Lower leg skin (tissue), 4 donors: ENCODE results near the gene HDAC1. TPM values are rescaled to one million over a fixed set of nuclear protein-coding genes. Genes with fewer than 3 reads are reported as not detected.
A peak's percentile ranks its signal among the peaks of the same experiment; 100 is the strongest.

Experiments
- DNase-seq, 2 donors: peaks; one replicate each; pipeline ENCODE4 v3.0.0-alpha.2; 2019; ENCODE audit warnings: low spot score in 2 of 2
- H3K4me3 ChIP-seq: fragments of 200-600 bp; sonication (generic); 2 replicates; pipeline ENCODE4 v1.5.1; 2017; ENCODE audit warnings: mild to moderate bottlenecking, low read depth; ENCODE audit not compliant: poor library complexity, severe bottlenecking
- POLR2A ChIP-seq, 2 donors: fragments of 450-650 bp; IDR thresholded peaks; one replicate each; pipeline ENCODE4 v1.6.1; 2016 to 2017; ENCODE audit warnings: antibody characterized with exemption in 2 of 2, mild to moderate bottlenecking in 1 of 2, moderate library complexity in 1 of 2
- WGBS, 2 donors: methylation state at CpG; one replicate each; pipeline ENCODE4 v1.1.5; 2018; 5-methylcytosine and 5-hydroxymethylcytosine counted together
- intact Hi-C: fragments of 100-400 bp; cut with DNase I; formaldehyde crosslinking; loops from one replicate; pipeline ENCODE4 v1.15.0; 2023; ENCODE audit warnings: low total_unique reads
- total RNA-seq, 4 donors: library from RNA; depleted of rRNA; stranded (reverse); fragments of >200 nt; gene quantifications; one replicate each; pipeline ENCODE4 v1.1.0, GENCODE V29; 2016
- TF ChIP-seq, protein P1 (sequence below), 3 donors: fragments of 450-650 bp; IDR thresholded peaks; one replicate each; pipeline ENCODE4 v1.5.1; 2016; ENCODE audit warnings: antibody characterized with exemption in 3 of 3, mild to moderate bottlenecking in 3 of 3, moderate library complexity in 2 of 3

The HDAC1 gene
- total RNA-seq, 4 donors from 2014 or later = 45.7 to 53.9 (median 47.9) TPM

DNA sequence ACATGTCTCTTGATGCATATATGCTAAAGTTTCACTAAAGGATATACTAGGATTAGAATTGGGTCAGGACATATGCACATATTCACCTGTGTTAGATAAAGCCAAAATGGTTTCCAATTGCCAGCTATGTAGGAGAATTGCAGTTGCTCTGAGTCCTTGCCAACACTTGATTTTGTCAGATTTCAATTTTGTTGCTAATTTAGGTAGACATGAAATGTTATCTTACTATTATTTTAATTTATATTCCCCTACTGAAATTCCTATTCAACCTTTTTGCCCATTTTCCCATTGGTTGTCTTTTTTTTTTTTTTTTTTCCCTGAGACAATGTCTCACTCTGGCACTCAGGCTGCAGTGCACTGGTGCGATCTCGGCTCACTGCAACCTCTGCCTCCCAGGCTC lies 13.4 kb downstream of the HDAC1 start:
- WGBS, 2 donors = 95 to 96% methylated on average over 2 of the region's 2 CpGs

DNA sequence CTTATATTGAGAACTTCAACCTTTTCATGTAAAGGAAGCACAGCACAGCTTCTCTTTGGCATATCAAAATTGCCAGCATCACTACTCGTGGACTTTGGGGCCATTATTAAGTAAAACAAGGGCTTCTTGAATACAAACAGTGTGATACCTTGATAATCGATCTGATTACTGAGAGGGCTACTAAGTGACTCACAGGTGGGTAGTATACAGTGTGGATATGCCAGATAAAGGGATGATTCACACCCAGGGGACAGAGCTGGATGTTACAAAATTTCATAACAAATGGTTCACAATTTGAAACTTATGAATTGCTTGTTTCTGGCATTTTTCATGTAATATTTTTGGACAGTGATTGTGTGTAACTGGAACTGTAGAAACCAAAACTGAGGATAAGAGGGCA lies 15.4 kb downstream of the HDAC1 start:
- TF ChIP-seq, protein P1, sequence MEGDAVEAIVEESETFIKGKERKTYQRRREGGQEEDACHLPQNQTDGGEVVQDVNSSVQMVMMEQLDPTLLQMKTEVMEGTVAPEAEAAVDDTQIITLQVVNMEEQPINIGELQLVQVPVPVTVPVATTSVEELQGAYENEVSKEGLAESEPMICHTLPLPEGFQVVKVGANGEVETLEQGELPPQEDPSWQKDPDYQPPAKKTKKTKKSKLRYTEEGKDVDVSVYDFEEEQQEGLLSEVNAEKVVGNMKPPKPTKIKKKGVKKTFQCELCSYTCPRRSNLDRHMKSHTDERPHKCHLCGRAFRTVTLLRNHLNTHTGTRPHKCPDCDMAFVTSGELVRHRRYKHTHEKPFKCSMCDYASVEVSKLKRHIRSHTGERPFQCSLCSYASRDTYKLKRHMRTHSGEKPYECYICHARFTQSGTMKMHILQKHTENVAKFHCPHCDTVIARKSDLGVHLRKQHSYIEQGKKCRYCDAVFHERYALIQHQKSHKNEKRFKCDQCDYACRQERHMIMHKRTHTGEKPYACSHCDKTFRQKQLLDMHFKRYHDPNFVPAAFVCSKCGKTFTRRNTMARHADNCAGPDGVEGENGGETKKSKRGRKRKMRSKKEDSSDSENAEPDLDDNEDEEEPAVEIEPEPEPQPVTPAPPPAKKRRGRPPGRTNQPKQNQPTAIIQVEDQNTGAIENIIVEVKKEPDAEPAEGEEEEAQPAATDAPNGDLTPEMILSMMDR (IDR thresholded peaks at IDR 0.05) = no peak
- TF ChIP-seq POLR2A (IDR thresholded peaks at IDR 0.05) = no peak
- no peak for DNase-seq
- 70 to 83% methylated on average over 2 of the region's 2 CpGs for WGBS, 2 donors
- intact Hi-C loops = no loop called here
- no peak overlapping the region for H3K4me3 ChIP-seq

More for the DNA sequence above, 13.4 kb downstream of the HDAC1 start:
- TF ChIP-seq POLR2A (IDR thresholded peaks at IDR 0.05) = no peak
- TF ChIP-seq, protein P1 (IDR thresholded peaks at IDR 0.05) = no peak
- no peak overlapping the region for H3K4me3 ChIP-seq
- DNase-seq = no peak
- intact Hi-C loops = no loop called here

DNA sequence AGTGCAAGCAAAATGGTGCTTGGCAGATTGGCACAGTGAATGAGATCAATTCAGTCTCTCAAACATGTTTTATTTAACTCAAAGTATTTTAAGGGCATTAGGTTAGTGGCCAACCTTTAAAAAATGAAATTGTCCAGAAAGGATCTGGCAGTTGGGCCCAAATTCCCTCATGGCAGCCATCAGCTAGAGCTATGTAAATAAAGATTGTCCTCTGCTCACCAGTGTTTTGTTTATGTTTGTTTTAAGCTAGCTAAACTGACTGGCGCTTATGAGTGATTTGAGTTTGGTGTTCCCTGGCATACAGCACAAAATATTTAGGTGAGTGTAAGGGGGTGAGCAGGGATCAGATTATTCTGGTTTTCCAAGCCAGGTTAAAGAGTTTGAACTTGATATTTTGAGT lies 18.1 kb downstream of the HDAC1 start:
- H3K4me3 ChIP-seq = no peak overlapping the region
- 92 to 97% methylated on average over 1 of the region's 1 CpG for WGBS, 2 donors
- intact Hi-C loops = no loop called here
- TF ChIP-seq POLR2A (IDR thresholded peaks at IDR 0.05) = no peak
- DNase-seq = no peak

DNA sequence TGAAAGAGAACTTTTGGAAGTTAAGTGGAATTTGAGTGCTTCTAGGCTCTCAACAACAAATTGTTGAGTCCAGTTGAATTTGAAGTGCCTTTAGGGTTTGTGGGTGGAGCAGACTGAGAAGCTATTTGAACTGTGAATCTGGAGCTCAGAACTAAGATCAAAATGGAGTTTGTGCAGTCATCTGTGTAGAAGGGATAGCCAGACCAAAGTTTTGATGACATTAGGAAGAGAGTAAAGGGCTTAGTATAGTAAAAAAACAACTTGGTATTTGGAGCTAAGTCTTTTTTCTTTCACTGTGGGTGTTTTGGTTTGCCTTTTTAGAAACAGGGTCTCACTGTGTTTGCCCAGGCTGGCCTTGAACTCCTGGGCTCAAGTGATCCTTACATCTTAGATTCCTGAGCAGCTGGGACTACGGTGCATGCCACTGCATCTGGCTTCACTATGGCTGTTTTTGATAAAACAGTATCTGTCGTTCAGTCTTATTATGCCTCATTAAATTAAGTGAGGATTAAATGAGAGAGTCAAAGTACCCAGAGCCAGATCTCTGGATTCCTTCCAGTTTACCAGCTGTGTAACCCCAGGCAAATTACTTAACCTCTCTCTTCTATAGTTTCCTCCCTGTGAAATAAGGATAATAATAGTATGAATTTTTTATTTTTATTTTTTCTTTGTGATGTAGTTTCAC lies 20.0 kb downstream of the HDAC1 start:
- intact Hi-C loops = no loop called here
- no peak overlapping the region for H3K4me3 ChIP-seq
- 40 to 42% methylated on average over 2 of the region's 2 CpGs for WGBS, 2 donors
- TF ChIP-seq, protein P1 (IDR thresholded peaks at IDR 0.05) = no peak
- no peak for TF ChIP-seq POLR2A (IDR thresholded peaks at IDR 0.05)
- peak in 1 of 2 donors; percentile 23 for DNase-seq

DNA sequence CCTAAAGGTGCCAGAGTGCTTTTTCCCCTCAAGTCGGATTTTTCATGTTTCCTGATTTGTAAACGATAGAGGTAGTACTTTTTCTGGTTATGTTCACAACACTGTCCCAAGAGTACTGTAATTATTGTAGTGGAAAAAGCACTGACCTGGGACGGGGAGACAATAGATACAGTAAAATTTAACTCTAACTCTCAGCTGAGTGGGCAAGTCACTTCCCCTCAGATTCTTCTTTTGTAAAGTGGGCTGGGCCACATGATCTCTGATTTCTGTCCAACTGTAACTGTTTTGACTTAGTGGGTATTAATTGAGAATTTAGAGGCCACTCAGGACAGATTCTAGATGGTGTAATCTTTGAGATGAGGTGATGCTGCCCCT lies 25.0 kb downstream of the HDAC1 start:
- intact Hi-C loops = no loop called here
- 73 to 85% methylated on average over 3 of the region's 3 CpGs for WGBS, 2 donors
- DNase-seq = no peak
- TF ChIP-seq, protein P1 (IDR thresholded peaks at IDR 0.05) = no peak
- no peak for TF ChIP-seq POLR2A (IDR thresholded peaks at IDR 0.05)
- no peak overlapping the region for H3K4me3 ChIP-seq

DNA sequence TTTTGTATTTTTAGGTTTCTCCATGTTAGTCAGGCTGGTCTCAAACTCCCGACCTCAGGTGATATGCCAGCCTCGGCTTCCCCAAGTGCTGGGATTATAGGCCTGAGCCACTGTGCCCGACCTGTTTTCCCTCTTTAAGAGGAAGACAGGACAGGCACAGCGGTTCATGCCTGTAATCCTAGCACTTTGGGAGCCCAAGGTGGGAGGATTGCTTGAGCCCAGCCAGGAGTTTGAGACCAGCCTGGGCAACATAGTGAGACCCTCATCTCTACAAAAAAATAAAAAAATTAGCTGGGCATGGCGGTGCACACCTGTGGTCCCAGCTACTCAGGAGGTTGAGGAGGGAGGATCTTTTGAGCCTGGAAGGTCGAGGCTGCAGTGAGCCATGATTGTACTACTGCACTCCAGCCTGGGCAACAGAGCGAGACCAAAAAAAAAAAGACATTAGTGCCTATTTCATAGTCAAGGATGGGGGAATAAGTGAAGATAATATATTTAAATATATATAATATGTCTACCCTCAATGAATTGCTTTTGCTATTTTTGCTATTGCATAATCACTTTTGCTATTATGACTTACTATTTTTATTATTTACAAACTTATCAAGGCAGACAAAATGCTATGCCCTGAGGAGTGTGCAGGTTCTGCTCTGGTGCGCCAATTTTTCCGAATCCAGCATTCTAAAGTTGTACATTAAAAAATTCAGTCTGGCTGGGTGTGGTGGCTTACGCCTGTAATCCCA lies 26.4 kb downstream of the HDAC1 start:
- H3K4me3 ChIP-seq = no peak overlapping the region
- no peak for DNase-seq
- WGBS, 2 donors = 95 to 96% methylated on average over 10 of the region's 10 CpGs
- intact Hi-C loops = no loop called here
- TF ChIP-seq POLR2A (IDR thresholded peaks at IDR 0.05) = no peak
